Gastrocnemius medialis (tissue), 4 donors: Measurements from ENCODE around the gene RANBP17. TPM values are rescaled to one million over a fixed set of nuclear protein-coding genes. Genes with fewer than 3 reads are reported as not detected.

Source experiments
- ATAC-seq, 2 donors: fragments of 150-250 bp; one replicate each; pipeline ENCODE4 v1.9.1; 2016
- DNase-seq, 2 donors: peaks; one replicate each; pipeline ENCODE4 v3.0.0-alpha.2; 2019
- H3K27ac ChIP-seq, 4 donors: fragments of 200-600 bp; sonication (generic); 1 replicate in 1 of 4; 2 replicates in 3 of 4; pipeline ENCODE4 v1.5.1; 2016 to 2018; ENCODE audit warnings: mild to moderate bottlenecking in 2 of 4, moderate library complexity in 1 of 4
- H3K27me3 ChIP-seq, 3 donors: fragments of 200-600 bp; sonication (generic) in 2 of 3; 1 replicate in 1 of 3; 2 replicates in 2 of 3; pipeline versions ENCODE4 v1.5.1 to v1.6.0; 2016 to 2019; ENCODE audit warnings: mild to moderate bottlenecking in 1 of 3, moderate library complexity in 1 of 3
- H3K36me3 ChIP-seq, 2 donors: fragments of 200-600 bp; sonication (generic) in 1 of 2; one replicate each; pipeline ENCODE4 v1.5.1; 2017 to 2018
- H3K4me1 ChIP-seq, 2 donors: fragments of 200-600 bp; sonication (generic) in 1 of 2; one replicate each; pipeline ENCODE4 v1.5.1; 2016 to 2017; ENCODE audit warnings: mild to moderate bottlenecking in 2 of 2
- H3K4me3 ChIP-seq, 4 donors: fragments of 200-600 bp; sonication (generic) in 3 of 4; 1 replicate in 1 of 4; 2 replicates in 3 of 4; pipeline ENCODE4 v1.5.1; 2016 to 2019; ENCODE audit warnings: mild to moderate bottlenecking in 2 of 4
- H3K9me3 ChIP-seq, 3 donors: fragments of 200-600 bp; sonication (generic) in 2 of 3; 1 replicate in 1 of 3; 2 replicates in 2 of 3; pipeline ENCODE4 v1.5.1; 2016 to 2019
- CTCF ChIP-seq, 5 experiments: fragments of 450-650 bp in 3 of 5; fragments of 200-600 bp in 2 of 5; sonication (generic) in 2 of 5; IDR thresholded peaks in 4 of 5; conservative IDR thresholded peaks in 1 of 5; 1 replicate in 4 of 5; 2 replicates in 1 of 5; pipeline ENCODE4 v1.5.1; 2016 to 2019; ENCODE audit warnings: antibody characterized with exemption in 5 of 5, mild to moderate bottlenecking in 3 of 5, moderate library complexity in 3 of 5
- POLR2A ChIP-seq, 2 donors: fragments of 450-650 bp; IDR thresholded peaks; one replicate each; pipeline ENCODE4 v1.6.1; 2017; ENCODE audit warnings: antibody characterized with exemption in 2 of 2, mild to moderate bottlenecking in 2 of 2, moderate library complexity in 2 of 2
- in situ Hi-C, 4 donors: fragments of 200-750 bp; cut with MboI; loops; one replicate each; pipeline versions ENCODE4 v1.15.0 to v1.8.0; 2017; ENCODE audit warnings: low sequenced_read_pairs in 4 of 4
- intact Hi-C: fragments of 100-400 bp; cut with DNase I; formaldehyde crosslinking; loops from one replicate; pipeline ENCODE4 v1.15.1; 2023; ENCODE audit warnings: low total_unique reads
- total RNA-seq, 4 donors: library from RNA; depleted of rRNA; stranded (reverse); fragments of >200 nt; gene quantifications; one replicate each; pipeline versions ENCODE4 v1.1.0 to v1.2.3, GENCODE V29; 2016

The RANBP17 gene
- total RNA-seq, 4 donors from 2014 or later: 1.1 to 3.2 TPM; not detected in 2

GRCh38 chr5:171142617-171143016 is 280.8 kb downstream of the RANBP17 start:
- Histone ChIP-seq H3K4me1 (no peaks in the 10 kb centered on the region), H3K4me3 (no peak overlapping the region), H3K36me3 (no peaks in the 10 kb centered on the region), H3K9me3 (no peaks in the 10 kb centered on the region), H3K27ac (no peak overlapping the region), H3K27me3 (no peaks in the 10 kb centered on the region)
- in situ Hi-C loops: no loop called here
- intact Hi-C loops: no loop called here
- ATAC-seq (no peak), DNase-seq (no peak)
- TF ChIP-seq POLR2A (IDR thresholded peaks at IDR 0.05) (no peak), CTCF (IDR thresholded peaks at IDR 0.05 in 4 of 5, conservative IDR thresholded peaks at IDR 0.05 in 1 of 5) (no peak)

DNA sequence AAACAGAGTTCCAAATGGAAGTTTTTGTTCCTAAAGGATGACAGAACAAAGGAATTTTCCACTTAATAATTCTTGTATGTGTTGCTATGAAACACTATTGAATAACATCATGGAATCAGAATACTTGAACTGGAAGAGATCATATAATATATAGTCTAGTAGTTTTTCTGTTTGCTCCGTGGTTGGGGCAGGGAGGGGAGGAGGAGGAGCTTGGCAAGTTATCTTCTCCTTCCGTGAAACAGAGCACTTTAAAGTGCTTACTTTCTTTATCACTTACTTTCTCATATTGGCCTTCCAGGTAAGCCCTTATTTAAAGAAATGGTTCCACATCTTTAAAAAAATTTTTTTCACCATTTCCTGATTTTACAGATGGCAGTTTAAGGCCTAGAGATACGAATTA is 281.4 kb downstream of the RANBP17 start:
- TF ChIP-seq CTCF (IDR thresholded peaks at IDR 0.05 in 4 of 5, conservative IDR thresholded peaks at IDR 0.05 in 1 of 5): no peak
- no peak for TF ChIP-seq POLR2A (IDR thresholded peaks at IDR 0.05)
- in situ Hi-C loops (no loop called here), intact Hi-C loops (no loop called here)
- H3K27ac ChIP-seq: no peak overlapping the region
- no peaks in the 10 kb centered on the region for H3K27me3 ChIP-seq
- no peak for DNase-seq
- H3K4me1 ChIP-seq: no peaks in the 10 kb centered on the region
- ATAC-seq: no peak
- H3K36me3 ChIP-seq: no peaks in the 10 kb centered on the region
- H3K9me3 ChIP-seq: no peaks in the 10 kb centered on the region
- H3K4me3 ChIP-seq: no peak overlapping the region

- TF ChIP-seq CTCF (IDR thresholded peaks at IDR 0.05 in 4 of 5, conservative IDR thresholded peaks at IDR 0.05 in 1 of 5) (no peak), POLR2A (IDR thresholded peaks at IDR 0.05) (no peak)
- ATAC-seq: no peak
- no peaks in the 10 kb centered on the region for H3K36me3 ChIP-seq
- H3K4me3 ChIP-seq: no peak overlapping the region
- no peaks in the 10 kb centered on the region for H3K9me3 ChIP-seq
- no peaks in the 10 kb centered on the region for H3K4me1 ChIP-seq
- intact Hi-C loops: no loop called here
- H3K27me3 ChIP-seq: no peaks in the 10 kb centered on the region
- no peak for DNase-seq
- in situ Hi-C loops: no loop called here
- H3K27ac ChIP-seq: no peak overlapping the region
Observed at GRCh38 chr5:171143926-171144325, 282.1 kb downstream of the RANBP17 start.

DNA sequence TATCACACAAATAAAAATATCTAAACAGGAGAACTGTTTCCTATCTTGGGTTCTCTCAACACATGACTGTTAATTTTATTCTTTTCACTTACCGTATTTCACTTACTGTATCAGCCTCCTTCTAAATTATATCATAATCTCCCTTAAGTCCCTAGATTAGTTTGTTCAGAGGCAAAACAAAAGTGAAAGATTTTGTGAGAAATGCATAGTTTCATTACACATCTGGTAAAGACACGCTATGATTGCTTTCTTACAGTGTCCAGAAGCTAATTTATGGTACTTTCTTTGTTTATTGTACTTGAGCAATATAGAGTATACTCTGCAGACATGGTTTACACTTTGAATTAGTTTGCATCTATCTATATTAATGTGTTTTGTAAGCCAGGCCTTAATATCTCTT is 287.5 kb downstream of the RANBP17 start:
- H3K4me3 ChIP-seq: no peak overlapping the region
- intact Hi-C loops (no loop called here), in situ Hi-C loops (no loop called here)
- H3K36me3 ChIP-seq: no peaks in the 10 kb centered on the region
- ATAC-seq: no peak
- no peak overlapping the region for H3K27ac ChIP-seq
- TF ChIP-seq POLR2A (IDR thresholded peaks at IDR 0.05) (no peak), CTCF (IDR thresholded peaks at IDR 0.05 in 4 of 5, conservative IDR thresholded peaks at IDR 0.05 in 1 of 5) (no peak)
- H3K9me3 ChIP-seq: no peaks in the 10 kb centered on the region
- no peaks in the 10 kb centered on the region for H3K27me3 ChIP-seq
- DNase-seq: no peak
- no peaks in the 10 kb centered on the region for H3K4me1 ChIP-seq

- Histone ChIP-seq H3K27me3 (no peaks in the 10 kb centered on the region), H3K27ac (no peak overlapping the region), H3K9me3 (no peaks in the 10 kb centered on the region), H3K4me1 (no peaks in the 10 kb centered on the region), H3K36me3 (no peaks in the 10 kb centered on the region), H3K4me3 (no peak overlapping the region)
- TF ChIP-seq POLR2A (IDR thresholded peaks at IDR 0.05) (no peak), CTCF (IDR thresholded peaks at IDR 0.05 in 4 of 5, conservative IDR thresholded peaks at IDR 0.05 in 1 of 5) (no peak)
- in situ Hi-C loops: no loop called here
- intact Hi-C loops: no loop called here
- DNase-seq (no peak), ATAC-seq (no peak)
Observed at GRCh38 chr5:171149772-171150171, 288.0 kb downstream of the RANBP17 start.
